Activated T-helper 1 cell treated with anti-CD3 and anti-CD28 coated beads, Interleukin-2, amount 50 U/mL, for 16 hours (primary cell): ENCODE data around the gene SERAC1.

Experiments used
- DNase-seq, 2 donors: peaks; one replicate each; pipeline ENCODE4 v3.0.0-alpha.2; 2020; ENCODE audit warnings: low read depth in 1 of 2, low spot score in 1 of 2

SERAC1 gene

DNA sequence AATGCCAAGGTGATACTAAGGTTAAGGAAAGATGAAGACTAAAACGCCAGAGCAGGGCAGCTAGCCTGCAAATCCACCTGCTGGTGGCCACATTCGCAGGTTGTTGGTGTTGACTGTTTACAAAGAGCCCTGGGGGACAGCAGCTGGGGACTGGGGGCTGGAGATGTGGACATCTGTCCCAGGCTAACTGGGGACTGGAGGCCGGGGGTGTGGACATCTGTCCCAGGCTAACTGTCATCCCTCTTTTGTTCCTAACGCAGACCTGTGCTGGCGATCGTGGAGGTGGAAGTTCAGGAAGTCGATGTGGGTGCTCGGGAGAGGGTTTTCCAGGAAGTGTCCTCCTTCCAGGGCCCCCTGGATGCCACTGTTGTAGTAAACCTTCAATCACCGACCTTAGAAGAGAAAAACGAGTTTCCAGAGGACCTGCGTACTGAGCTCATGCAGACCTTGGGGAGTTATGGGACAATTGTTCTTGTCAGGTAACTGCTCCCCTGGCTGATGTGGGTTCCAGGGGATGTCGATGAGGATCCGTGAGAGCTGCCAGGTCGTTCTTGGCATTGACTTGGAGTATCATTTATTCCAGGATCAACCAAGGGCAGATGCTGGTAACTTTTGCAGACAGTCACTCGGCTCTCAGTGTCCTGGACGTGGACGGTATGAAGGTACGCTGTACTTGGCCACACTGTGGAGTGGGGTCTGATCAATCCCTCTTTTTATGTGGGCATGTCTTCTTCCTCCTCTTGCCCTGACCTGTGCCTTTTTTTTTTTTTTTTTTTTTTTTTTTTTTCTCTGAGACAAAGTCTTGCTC lies 87.0 kb downstream of the SERAC1 start:
- no peak for DNase-seq

DNA sequence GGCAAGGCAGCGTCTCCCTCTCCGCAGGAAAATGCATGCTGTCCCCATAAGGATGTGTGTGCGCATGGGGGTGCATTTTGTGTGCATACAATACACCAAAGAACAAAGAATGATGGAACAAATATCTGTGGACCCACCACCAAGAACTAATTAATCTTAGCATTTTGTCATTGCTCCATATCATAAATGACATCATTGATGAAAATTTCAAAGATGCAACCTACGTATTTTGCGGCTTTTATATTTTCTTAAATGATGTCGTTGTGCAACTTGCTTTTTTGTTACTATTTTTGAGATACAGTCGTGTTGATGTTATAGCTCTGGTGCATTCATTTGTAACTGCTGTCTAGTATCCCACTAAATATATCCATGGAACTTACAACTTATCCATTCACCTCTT lies 89.7 kb downstream of the SERAC1 start:
- no peak for DNase-seq

DNA sequence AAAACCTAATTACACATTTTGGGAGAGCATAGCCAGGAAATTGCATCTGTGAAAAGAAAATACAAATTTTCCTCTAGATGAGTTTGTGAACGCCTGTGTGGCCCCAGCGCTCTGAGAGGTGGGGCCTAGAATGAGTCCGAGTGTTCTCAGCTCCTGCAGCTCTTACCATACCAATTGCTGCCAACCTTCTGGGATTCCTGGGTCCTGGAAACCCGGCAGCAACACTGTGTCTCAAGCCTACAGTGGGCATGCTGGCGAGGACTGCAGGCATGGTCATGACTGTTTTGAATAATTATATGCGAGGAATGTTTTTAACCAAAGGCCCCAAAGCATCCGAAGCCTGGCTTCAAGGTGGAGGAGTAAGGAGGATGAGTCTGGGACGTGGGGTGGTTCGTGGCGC lies 90.4 kb downstream of the SERAC1 start:
- no peak for DNase-seq

DNA sequence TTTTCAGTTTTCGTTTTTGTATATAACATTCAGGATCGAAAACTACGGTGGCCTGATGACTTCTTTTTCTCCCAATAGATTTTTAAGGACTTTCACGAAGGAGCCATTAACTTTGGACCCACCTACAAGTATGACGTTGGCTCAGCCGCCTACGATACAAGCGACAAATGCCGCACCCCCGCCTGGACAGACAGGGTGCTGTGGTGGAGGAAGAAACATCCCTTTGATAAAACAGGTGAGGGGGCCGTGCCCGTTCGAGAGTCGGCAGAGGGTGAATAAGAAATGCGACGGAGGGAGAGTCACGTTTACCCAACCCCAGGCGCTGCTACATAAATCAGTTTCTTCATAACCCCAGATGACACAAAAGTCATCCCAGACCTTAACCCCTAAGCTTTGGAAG lies 91.5 kb downstream of the SERAC1 start:
- no peak for DNase-seq

DNA sequence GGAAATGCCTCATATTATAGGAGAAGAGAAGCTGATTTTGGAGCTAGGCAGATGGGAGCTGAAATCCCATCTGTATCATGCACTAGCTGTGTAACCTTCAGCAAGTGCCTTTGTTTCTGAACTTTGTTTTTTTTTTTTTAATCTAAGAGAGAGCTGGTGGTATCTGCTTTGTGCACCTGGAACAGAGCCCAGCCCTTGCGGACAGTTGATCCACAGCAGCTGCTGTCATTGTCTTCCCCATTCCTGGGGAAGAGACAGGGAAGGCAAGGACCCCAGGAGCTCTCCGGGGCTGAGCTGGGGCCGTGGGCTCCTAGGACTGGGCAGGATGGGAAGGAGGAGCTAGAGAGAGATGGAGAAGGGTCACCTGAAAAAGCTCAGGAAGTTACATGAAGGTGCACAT lies 94.3 kb downstream of the SERAC1 start:
- no peak for DNase-seq

DNA sequence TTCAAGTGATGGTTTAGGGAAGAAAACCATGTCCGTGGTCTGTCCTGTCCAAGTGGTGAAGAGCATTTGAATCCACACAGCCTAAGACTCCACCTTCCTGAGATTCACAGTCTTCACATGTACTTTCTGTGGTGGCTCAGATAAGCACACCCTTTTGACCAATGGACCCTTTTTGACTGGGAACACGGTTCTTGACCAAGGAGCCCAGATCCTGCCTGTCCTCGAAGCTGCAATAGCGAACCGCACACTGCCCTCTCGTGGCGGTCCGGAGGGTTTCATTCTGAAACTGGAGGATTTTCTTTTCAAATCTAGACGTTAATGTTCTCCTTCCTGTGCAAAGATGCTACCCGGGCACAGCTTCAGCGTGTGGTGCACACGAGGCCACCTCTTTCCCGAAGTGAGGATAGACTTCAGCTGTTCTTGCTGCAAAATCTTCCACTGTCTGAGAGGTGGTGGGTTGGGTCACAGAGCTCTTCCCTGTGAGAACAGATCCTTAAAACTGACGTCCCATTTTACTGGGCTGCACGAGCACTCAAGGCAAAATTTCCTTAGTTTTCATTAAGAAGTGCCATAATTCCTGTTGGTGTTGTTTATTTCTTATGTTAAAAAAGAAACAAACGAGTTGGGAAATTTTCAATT lies 95.9 kb downstream of the SERAC1 start:
- DNase-seq: peak; percentile 33 to 43

DNA sequence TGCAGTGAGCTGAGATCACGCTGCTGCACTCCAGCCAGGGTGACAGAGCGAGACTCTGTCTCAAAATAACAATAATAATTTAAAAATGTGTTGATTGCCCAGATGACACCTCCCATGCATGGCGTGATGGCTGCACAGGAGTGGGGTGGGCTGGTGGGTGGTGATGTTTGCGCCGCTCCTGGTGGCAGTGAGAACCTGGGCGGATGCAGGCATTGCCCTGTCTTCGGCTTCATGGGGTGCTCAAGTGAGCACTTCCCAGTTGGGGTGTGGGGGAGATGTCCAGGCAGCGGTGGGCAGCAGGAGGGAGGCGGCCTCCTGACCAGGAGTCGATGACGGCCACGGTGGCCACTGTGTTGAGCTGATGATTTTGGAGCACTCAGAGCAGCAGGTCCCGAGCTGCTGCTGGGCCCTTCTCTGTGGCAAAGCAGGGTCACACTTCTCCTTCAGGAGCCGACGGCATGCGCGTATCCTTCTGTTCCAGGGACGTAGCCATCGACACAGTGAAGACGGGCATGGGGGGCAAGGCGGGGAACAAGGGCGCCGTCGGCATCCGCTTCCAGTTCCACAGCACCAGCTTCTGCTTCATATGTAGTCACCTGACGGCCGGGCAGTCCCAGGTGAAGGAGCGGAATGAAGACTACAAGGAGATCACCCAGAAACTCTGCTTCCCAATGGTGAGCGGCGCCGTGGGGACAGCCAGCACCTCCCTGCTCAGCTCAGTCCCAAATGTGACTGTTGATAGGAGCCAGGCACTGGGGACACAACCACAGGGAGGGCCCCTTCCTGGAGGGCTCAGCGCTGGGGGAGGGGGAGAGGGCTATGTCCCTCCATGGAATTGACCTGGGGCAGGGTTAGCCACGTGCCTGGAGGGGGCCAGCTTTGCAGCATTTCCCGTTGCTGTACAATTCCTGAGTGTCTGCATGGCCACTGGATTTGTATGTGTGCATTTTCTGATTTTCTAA lies 96.7 kb downstream of the SERAC1 start:
- DNase-seq: no peak

DNA sequence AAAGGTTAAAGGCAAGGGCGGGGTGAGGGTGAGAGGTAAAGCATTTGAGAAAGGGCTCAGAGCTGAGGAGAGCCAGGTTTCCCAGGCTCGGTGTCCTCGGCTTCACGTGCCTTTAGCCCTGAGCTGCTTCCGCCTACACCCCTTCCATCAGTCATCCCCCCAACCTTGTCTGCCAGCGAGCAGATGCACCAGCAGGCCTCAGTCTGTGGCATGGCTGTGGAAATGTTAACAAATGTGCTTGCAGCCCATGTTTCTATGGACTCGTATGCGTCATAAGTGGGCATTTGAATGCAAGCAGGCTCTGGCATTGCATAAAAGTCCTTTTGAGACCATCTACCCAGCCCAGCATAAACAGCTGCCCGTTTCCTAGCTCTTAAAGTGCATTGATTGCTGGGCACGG lies 97.5 kb downstream of the SERAC1 start:
- DNase-seq: no peak

DNA sequence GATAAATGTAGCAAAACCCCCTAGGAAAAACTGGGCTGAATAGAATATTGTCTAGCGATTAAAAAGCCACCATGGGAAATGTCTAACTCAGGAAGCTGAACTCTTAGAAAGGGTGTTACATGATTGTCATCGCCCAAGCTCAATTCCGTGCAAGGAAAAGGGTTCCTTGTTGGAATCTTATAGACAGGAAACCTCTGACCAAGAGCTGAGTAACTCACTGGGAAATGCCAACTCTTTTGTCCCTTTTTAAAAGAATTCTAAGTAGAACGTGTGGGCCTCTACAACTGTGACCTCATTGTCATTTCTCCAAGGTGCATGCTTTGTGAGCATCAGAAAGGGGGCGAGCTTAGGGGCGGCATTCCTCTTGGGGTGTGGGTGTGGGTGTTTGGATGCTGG lies 98.3 kb downstream of the SERAC1 start:
- no peak for DNase-seq

DNA sequence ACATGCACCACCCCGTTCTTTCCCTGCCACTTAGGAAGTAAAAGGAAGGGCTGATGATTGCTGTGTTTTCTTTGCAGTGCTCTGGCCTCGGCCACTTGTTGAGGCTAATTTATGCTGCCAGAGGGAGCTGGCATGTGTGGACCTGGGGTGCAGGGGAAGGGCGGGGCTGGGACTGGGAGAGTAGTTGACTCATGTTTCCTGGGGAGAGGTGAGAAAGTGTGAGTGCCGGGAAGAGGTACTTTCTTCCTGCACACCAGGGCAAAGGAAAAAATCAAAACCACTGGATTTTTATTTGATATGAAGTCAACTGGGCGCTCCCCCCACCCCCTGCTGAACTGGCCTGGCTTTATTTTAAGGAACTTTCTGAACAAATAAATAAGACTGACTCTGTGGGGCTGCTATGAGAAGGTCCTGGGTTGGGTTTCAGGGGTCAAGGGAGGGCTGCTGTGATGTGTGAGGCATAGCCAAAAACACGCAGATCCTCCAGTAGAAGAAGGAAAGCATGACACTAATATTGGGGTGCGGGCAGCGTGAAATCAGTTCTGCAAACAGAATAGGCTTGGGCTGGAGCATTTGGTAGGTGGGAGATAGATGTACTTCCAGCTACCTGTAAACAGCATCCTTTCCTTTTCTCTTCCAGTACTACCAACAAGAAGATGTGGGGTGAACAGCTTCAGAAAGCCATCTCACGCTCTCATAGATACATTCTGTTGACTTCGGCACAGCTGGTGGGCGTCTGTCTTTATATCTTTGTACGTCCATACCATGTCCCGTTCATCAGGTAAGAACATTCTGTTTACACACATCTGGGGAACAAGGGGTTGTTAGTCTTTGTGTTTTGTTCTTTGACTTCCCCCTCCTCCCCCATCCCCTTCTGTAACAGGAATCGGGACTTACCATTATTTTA lies 98.9 kb downstream of the SERAC1 start:
- no peak for DNase-seq

DNA sequence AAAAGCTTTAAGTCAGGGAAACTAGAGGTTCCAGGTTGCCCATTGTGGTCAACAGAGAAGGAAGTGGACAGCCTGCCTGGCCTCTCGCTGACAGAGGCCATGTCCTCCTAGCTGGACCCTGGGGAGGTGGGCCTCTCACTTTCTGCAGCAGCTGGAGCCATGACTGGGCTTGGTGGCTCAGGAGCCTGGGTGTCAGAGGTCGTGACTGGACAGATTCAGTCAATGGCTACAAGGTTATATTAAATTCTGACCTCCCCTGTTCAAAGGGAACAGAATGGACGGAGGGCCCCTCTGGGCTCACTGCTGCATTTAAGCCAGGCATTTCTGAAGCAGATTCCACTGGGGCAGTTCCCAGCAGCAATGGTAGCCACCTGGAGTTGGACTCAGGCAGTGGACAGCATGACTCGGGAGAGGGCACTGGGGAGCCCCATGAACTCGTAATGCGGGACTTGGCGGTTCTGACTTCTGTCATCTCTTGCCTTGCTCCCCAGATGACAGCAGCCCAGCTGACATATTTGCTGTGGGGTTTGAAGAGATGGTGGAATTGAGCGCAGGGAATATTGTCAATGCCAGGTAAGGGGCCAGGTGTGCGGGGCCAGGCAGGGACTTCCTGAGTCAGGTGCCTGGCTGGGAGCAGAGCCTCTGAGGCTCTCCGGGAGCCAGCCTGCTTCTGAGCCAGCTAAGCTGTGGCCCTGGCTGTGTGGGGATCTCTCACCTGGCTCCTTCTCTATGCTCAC lies 99.7 kb downstream of the SERAC1 start:
- DNase-seq: no peak

DNA sequence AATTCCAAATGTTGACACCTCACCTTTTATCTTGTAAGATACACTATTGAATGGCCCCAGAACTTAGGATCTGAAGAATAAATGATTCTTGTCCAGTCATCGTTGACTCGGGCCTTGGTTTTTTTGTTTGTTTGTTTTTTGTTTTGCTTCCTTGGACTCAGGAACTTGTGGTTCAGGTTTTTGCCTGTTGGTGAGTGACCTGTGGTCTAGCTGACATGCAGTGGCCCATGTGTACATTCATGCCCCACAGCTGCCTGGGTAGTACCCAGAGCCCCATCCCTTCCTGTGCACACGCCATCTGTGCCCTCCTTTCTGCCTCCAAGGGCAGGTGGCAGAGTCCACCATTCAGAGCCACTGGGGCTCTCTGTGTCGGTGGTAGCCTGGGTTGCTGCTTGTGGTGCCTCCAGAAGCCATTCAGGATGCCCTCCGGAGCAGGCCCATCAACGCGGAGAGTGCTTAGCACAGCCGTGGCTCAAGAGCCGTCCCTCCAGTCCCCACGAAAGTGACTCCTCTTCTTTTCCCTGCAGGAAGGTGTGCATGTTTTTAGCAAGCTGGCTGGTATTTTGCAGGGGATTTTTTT lies 100.5 kb downstream of the SERAC1 start:
- no peak for DNase-seq

DNA sequence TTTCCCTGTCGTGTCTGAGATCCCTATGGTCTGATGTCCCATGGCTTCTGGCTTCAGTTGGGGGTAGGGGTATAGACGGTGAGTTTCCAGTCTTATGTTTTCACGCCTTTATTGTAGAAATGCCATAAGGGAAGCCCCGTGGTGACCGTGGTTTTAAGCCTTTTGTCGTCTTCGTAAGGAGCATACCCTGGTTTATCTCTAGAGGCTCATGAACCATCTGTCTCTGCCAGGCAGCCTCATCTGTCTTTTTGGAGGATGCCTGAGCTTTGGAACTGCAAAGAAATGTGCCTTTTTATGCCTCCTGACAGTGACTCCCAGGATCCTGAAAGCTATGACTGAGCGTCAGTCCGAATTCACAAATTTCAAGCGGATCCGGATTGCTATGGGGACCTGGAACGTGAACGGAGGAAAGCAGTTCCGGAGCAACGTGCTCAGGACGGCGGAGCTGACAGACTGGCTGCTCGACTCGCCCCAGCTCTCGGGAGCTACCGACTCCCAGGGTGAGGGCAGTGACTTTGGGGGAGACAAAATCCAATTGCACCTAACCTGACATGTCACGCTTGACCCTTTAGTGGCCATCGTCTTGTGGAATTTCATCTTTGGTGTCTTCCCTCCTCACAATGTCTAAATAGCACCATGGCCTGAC lies 101.8 kb downstream of the SERAC1 start:
- DNase-seq: no peak

DNA sequence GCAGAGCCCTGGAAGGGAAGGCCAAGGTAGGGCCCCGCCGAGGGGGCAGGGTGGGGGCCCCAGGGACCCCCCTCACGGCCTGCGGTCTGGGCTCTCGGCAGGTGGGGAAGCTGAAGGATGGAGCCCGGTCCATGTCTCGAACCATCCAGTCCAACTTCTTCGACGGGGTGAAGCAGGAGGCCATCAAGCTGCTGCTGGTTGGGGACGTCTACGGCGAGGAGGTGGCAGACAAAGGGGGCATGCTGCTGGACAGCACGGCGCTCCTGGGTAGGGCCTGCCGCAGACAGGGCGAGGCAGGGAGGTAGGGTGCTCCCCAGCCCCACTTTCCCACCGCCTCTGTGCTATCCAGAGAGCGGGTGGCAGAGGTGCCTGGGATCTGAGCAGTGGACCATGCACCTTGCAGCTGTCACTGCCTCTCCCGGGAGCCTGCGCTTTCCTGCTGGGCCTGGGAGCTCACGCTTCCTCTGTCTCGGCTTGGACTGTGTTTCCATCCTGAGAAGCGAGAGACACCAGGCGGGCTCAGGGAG lies 103.3 kb downstream of the SERAC1 start:
- DNase-seq: no peak

DNA sequence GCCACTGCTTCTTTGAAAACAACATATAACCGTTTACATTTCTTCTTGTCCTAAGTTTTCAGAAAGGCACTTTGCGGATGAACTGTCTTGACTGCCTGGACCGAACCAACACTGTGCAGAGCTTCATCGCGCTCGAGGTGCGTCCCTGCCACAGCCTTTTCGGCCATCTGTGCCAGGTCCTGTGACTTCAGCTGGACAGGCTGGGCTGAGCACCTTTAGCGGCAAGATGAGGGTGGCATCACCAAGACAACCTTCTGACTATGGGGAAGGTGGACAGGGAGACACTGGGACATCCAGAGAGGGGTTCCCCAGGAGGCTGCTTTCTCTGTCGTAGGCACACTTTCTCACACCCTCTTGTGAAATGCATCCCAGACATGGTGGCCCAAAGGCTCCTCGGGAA lies 104.3 kb downstream of the SERAC1 start:
- no peak for DNase-seq

DNA sequence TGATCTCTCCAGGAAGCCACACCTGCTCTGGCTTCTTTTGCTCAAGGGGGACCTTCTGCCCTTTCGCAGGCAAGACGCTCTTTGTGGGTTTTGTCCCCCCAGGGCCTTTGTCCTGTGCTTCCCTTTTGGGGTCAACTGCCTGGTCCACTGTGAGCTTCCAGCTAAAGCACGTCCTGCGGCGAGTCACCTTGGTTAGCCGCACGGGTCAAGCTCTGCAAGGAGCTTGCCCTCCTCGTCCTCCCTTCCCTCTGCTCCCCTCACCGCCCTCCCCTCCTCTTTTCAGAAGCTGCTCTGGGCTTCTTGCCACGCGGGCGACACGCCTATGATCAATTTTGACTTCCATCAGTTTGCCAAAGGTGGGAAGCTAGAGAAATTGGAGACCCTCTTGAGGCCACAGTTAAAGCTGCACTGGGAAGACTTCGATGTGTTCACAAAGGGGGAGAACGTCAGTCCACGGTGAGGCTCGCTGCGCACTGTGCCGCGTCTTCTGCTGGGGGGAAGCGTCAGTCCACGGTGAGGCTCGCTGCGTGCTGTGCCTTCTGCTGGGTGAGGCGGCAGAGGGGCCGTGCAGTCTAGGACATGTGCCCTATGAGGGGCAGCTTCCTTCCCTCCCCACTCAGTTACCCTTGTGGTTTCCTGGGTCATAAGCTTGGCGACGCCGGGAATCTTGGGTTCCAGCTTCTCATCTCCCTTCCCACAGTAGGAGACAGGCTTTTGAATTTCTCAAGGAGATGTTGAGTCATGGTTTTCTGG lies 106.2 kb downstream of the SERAC1 start:
- DNase-seq: no peak

DNA sequence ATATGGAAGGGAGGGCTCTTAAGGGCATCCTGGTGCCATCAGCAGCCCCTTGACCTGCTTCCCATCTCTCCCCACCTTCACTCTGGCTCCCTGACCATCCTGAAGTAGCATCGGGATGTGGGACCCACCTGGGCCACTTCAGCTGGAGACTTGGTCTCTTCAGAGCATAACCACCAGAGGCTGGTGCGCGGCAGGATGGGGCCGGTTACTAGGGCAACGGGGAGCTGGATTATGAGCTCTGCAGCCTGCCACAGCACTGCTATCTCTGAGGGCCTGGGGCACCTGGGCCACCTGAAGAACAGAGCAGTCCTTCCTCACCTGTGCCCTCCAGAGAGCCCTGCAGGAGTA lies 106.7 kb downstream of the SERAC1 start:
- DNase-seq: no peak
